IPS-20b (cell line): ENCODE data around the gene OR2G3.
A peak's percentile ranks its signal among the peaks of the same experiment; 100 is the strongest.

ENCODE experiments used
- H3K27ac ChIP-seq: one replicate; pipeline ENCODE4 v1.5.1; 2013; ENCODE audit warnings: low read length
- H3K27me3 ChIP-seq: 2 replicates; pipeline ENCODE4 v1.6.1; 2013; ENCODE audit warnings: mild to moderate bottlenecking, low read length, inconsistent platforms; ENCODE audit not compliant: insufficient read depth
- H3K36me3 ChIP-seq: 2 replicates; pipeline ENCODE4 v1.6.1; 2013; ENCODE audit warnings: low read depth, mild to moderate bottlenecking, inconsistent platforms, low read length, moderate library complexity; ENCODE audit not compliant: insufficient read depth
- H3K4me1 ChIP-seq: 2 replicates; pipeline ENCODE4 v1.6.1; 2013; ENCODE audit warnings: mild to moderate bottlenecking, control low read depth, inconsistent platforms, low read length, moderate library complexity; ENCODE audit not compliant: insufficient read depth
- H3K4me3 ChIP-seq: 2 replicates; pipeline ENCODE4 v1.5.1; 2013; ENCODE audit warnings: mild to moderate bottlenecking, low read length, inconsistent platforms
- H3K9ac ChIP-seq: 2 replicates; pipeline ENCODE4 v1.6.1; 2013; ENCODE audit warnings: low read depth, mild to moderate bottlenecking, inconsistent platforms, low read length, moderate library complexity
- H3K9me3 ChIP-seq: 2 replicates; pipeline ENCODE4 v1.6.1; 2013; ENCODE audit warnings: mild to moderate bottlenecking, low read depth, low read length, inconsistent platforms; ENCODE audit not compliant: insufficient read depth

OR2G3 gene

DNA sequence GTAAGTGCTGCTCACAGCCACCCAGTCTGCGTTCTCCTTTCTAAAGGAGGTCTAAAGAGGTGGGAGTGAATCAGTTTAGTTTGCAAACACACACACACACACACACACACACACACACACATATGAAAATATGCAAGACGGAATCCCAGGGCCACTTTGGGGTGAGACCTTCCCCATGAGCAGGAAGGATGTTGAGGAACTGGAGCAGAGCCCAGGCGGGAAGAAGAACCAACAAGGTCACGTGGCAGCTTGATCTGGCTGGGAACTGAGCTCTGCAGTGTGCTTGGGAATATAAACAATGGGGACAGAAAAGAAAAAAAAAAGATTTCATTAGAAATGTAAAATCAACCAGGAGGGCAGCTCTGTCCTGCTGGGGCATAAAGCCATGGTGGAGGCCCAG is 32.6 kb downstream of the OR2G3 start:
- H3K36me3 ChIP-seq, result no peaks in the 10 kb centered on the region
- no peak overlapping the region for H3K9ac ChIP-seq
- H3K4me3 ChIP-seq, result no peak overlapping the region
- H3K4me1 ChIP-seq, result peaks cover 4% of the 10 kb centered on the region; the same call in 1 of the 2 replicates
- peaks cover 7% of the 10 kb centered on the region; the same call in 1 of the 2 replicates for H3K27me3 ChIP-seq
- H3K27ac ChIP-seq, result no peak overlapping the region
- no peaks in the 10 kb centered on the region for H3K9me3 ChIP-seq

DNA sequence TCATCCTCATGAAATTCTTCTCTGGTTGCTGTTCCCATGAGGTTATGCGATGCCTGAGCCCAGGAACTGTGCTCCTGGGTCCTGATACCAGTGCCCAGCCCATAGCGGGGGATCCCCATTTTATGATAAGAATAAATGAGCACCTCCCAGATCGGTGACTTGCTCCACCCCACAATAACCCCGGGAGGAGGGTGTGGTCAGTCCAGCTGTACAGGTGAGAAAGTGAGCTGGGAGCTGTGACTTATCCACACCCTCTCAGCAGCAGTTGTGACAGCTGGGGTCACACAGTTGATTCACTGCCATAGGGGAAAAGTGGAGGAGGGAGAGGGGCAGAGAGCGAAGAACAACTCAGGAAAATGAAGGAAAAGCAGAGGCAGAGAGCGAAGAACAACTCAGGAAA is 33.4 kb downstream of the OR2G3 start:
- Histone ChIP-seq H3K4me3 (no peak overlapping the region), H3K4me1 (peaks cover 4% of the 10 kb centered on the region; the same call in 1 of the 2 replicates), H3K27ac (no peak overlapping the region), H3K27me3 (peaks cover 7% of the 10 kb centered on the region; the same call in 1 of the 2 replicates), H3K9me3 (no peaks in the 10 kb centered on the region), H3K9ac (no peak overlapping the region), H3K36me3 (no peaks in the 10 kb centered on the region)

DNA sequence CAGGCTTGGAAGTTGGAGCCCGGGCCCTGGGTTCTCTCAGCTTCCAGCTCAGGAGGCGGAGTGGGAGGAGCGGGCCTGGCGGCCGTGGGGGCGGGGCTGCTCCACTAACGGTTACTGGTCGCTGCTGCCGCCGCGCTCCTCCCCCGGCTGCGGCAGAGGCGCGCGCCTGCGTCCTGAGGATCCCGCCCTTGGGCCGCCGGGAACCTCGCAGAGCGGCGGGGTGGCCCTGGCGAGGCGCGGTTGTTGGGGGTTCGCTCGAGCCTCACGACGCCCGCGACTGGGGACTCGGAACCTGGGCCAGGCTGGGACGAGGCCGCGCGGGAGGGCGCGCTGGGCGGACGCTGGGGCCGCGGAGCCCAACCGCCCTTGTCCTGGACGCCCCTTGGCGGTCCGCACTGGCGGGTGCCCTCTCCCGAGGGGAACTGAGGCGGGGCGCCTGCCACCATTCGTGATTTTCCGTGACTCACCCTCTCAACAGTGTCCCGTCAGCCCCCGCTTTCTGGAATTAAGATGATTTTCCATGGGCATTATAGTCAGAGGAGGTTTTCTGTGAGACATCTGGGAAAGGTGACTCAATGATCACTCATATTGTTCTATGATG is 34.1 kb downstream of the OR2G3 start:
- Histone ChIP-seq H3K27me3 (peaks cover 7% of the 10 kb centered on the region; the same call in 1 of the 2 replicates), H3K9ac (no peak overlapping the region), H3K4me3 (no peak overlapping the region), H3K36me3 (no peaks in the 10 kb centered on the region), H3K27ac (no peak overlapping the region), H3K9me3 (no peaks in the 10 kb centered on the region), H3K4me1 (peaks cover 4% of the 10 kb centered on the region; the same call in 1 of the 2 replicates)

DNA sequence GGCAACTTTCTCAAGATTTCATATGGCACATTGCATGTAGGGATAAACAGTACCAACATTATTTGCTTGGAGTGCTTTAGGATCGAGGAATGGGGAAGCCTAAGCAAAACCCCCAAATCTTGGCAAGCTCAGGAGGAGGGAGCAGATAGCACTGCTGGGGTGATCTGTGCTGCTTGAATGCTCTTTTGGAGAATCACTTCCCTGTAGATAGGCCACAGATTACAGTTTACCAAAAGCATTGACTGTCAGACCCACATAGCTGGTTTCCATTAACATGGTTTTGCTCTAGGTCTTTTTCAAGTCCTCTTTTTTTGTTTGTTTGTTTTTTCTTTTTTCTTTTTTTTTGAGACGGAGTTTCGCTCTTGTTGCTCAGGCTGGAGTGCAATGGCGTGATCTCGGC is 37.4 kb downstream of the OR2G3 start:
- Histone ChIP-seq H3K9ac (no peak overlapping the region), H3K4me3 (no peak overlapping the region), H3K27me3 (peaks cover 7% of the 10 kb centered on the region; the same call in 1 of the 2 replicates), H3K36me3 (no peaks in the 10 kb centered on the region), H3K27ac (no peak overlapping the region), H3K9me3 (no peaks in the 10 kb centered on the region), H3K4me1 (peaks cover 18% of the 10 kb centered on the region; the same call in 1 of the 2 replicates)

DNA sequence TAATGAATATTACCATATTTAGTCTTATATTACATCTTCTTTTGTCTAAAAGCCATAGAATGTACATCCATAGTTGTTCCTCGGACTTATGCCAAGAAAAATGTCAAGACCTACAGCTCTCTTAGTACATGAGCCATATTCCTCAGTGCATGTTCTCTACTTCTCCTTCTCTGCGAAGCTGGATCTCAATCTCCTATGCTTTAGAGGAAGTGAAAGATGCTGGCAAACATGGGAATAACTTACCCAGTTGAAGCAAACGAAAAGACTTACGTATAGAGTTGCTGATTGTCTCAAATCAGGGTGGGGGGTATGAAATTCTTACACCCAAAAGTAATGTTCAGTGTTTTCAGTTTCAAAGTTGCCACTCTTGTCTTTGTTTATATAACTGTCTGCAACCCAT is 41.5 kb downstream of the OR2G3 start:
- Histone ChIP-seq H3K9me3 (no peaks in the 10 kb centered on the region), H3K9ac (no peak overlapping the region), H3K27ac (no peak overlapping the region), H3K4me1 (peaks cover 21% of the 10 kb centered on the region; the same call in 1 of the 2 replicates), H3K4me3 (no peak overlapping the region), H3K27me3 (peaks cover 14% of the 10 kb centered on the region; the same call in 1 of the 2 replicates), H3K36me3 (no peaks in the 10 kb centered on the region)

DNA sequence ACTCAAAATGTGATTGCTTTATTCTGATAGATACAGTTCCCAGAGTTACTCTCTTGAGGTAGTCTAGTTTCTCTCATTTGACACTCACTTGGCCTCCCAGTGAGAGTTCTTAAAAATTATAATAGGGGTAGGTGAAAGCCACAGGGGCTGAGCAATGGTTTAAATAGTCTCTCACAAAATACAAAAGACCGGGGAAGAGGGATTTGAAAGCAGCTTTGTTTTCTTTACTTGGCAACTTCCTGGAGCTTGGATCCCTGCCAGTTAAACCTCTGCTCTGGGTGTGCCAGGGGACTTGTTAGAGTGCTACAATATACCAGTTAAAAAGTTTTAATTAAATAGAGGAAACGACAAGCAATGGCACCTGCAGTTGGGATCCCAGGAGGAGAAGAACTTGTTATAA is 42.5 kb downstream of the OR2G3 start:
- H3K4me3 ChIP-seq, result peak overlapping the region; percentile 42
- no peak overlapping the region for H3K9ac ChIP-seq
- no peak overlapping the region for H3K27ac ChIP-seq
- H3K4me1 ChIP-seq, result peaks cover 21% of the 10 kb centered on the region; the same call in 1 of the 2 replicates
- no peaks in the 10 kb centered on the region for H3K36me3 ChIP-seq
- H3K9me3 ChIP-seq, result no peaks in the 10 kb centered on the region
- H3K27me3 ChIP-seq, result peaks cover 14% of the 10 kb centered on the region; the same call in 1 of the 2 replicates

DNA sequence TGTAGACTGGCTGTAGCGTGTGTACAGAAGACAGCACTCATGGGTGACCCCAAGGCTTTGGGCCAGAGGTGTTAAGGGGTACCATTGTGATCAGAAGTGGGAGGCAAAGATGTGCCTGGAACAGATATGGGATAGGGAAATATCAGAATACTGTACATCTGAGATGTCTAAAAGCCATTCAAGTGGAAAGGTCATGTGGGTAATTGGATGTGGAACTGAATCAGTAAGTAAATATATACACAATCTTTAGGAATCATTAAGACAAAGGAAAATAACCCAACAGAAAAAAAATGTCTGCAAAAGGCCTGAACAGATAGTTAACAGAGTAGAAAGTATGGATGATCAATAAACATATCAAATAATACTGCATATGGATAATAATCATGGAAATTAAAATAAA is 47.7 kb downstream of the OR2G3 start:
- Histone ChIP-seq H3K36me3 (no peaks in the 10 kb centered on the region), H3K9me3 (no peaks in the 10 kb centered on the region), H3K4me1 (peaks cover 7% of the 10 kb centered on the region; the same call in 1 of the 2 replicates), H3K4me3 (no peak overlapping the region), H3K27ac (no peak overlapping the region), H3K9ac (no peak overlapping the region), H3K27me3 (peaks cover 14% of the 10 kb centered on the region; the same call in 1 of the 2 replicates)
